ENCODE measurements around the gene EVX2. TPM values are rescaled to one million over a fixed set of nuclear protein-coding genes. Genes with fewer than 3 reads are reported as not detected.

EVX2 gene
- total RNA-seq, 2 donors from 2014 or later: 1.2 to 1.6 TPM

- peaks cover 32% of the 10 kb centered on the region for H3K27me3 ChIP-seq (replicated peaks; ENCODE audit: insufficient read depth)
- DNase-seq (ENCODE audit: low spot score): no peak
- intact Hi-C loops (cut with DNase I): no loop called here
- H3K4me3 ChIP-seq: peak overlapping the region; percentile 20 to 33
- 18% methylated on average over 17 of the region's 17 CpGs for WGBS
- no peak for TF ChIP-seq CTCF (IDR thresholded peaks at IDR 0.05)
- no peak for TF ChIP-seq POLR2AphosphoS5 (IDR thresholded peaks at IDR 0.05)
- TF ChIP-seq POLR2A (IDR thresholded peaks at IDR 0.05): no peak
- no peaks in the 10 kb centered on the region for H3K4me1 ChIP-seq (replicated peaks)
- H3K9me3 ChIP-seq: no peaks in the 10 kb centered on the region
- peak overlapping the region; percentile 77 to 82 for H3K27ac ChIP-seq
- no peaks in the 10 kb centered on the region for H3K36me3 ChIP-seq
Measured at GRCh38 chr2:176081376-176081836, 2.4 kb downstream of the EVX2 start.

GRCh38 chr2:176080540-176081375 lies 3.0 kb downstream of the EVX2 start:
- Histone ChIP-seq H3K36me3 (no peaks in the 10 kb centered on the region), H3K27ac (peak overlapping the region; percentile 77 to 82), H3K9me3 (no peaks in the 10 kb centered on the region), H3K27me3 (replicated peaks; ENCODE audit: insufficient read depth) (peaks cover 32% of the 10 kb centered on the region), H3K4me3 (peak overlapping the region; percentile 12 to 33), H3K4me1 (replicated peaks) (no peaks in the 10 kb centered on the region)
- TF ChIP-seq POLR2A (IDR thresholded peaks at IDR 0.05): peak; percentile 82
- peak in 1 of 4 experiments; percentile 26 for TF ChIP-seq CTCF (IDR thresholded peaks at IDR 0.05)
- TF ChIP-seq POLR2AphosphoS5 (IDR thresholded peaks at IDR 0.05): peak; percentile 19
- WGBS: 13% methylated on average over 61 of the region's 68 CpGs
- no peak for DNase-seq (ENCODE audit: low spot score)
- intact Hi-C loops (cut with DNase I): no loop called here

- Histone ChIP-seq H3K4me3 (peak overlapping the region; percentile 12 to 33), H3K27me3 (replicated peaks; ENCODE audit: insufficient read depth) (peaks cover 28% of the 10 kb centered on the region), H3K9me3 (no peaks in the 10 kb centered on the region), H3K36me3 (no peaks in the 10 kb centered on the region), H3K4me1 (replicated peaks) (no peaks in the 10 kb centered on the region), H3K27ac (peak overlapping the region; percentile 77 to 82)
- WGBS: 6% methylated on average over 66 of the region's 86 CpGs
- TF ChIP-seq POLR2A (IDR thresholded peaks at IDR 0.05) (no peak), CTCF (IDR thresholded peaks at IDR 0.05) (peak; percentile 64 to 94 (median 80))
- no peak for DNase-seq (ENCODE audit: low spot score)
- intact Hi-C loops (cut with DNase I): loop anchor here (5.0 kb wide), 1 partner anchor 78 kb away; the partner anchor contains the start of gene LNPK
Measured at GRCh38 chr2:176079831-176080539, 3.8 kb downstream of the EVX2 start.

GRCh38 chr2:176079285-176079830 lies 4.4 kb downstream of the EVX2 start:
- DNase-seq (ENCODE audit: low spot score): no peak
- H3K9me3 ChIP-seq: no peaks in the 10 kb centered on the region
- peak overlapping the region; percentile 55 to 59 for H3K27ac ChIP-seq
- H3K27me3 ChIP-seq (replicated peaks; ENCODE audit: insufficient read depth): peaks cover 28% of the 10 kb centered on the region
- peak overlapping the region; percentile 12 to 33 for H3K4me3 ChIP-seq
- intact Hi-C loops (cut with DNase I): loop anchor here (5.0 kb wide), 1 partner anchor 77 kb away; the partner anchor contains the start of gene LNPK
- TF ChIP-seq CTCF (IDR thresholded peaks at IDR 0.05) (no peak), POLR2AphosphoS5 (IDR thresholded peaks at IDR 0.05) (no peak), POLR2A (IDR thresholded peaks at IDR 0.05) (no peak)
- no peaks in the 10 kb centered on the region for H3K36me3 ChIP-seq
- H3K4me1 ChIP-seq (replicated peaks): no peaks in the 10 kb centered on the region
- 12% methylated on average over 30 of the region's 30 CpGs for WGBS

Data from prostate gland (tissue), 2 donors.